HUES48 (cell line): ENCODE measurements around the gene DBX2.

Experiments used
- H3K27ac ChIP-seq: one replicate; pipeline ENCODE4 v1.7.0; 2013; ENCODE audit warnings: low read depth, low read length, inconsistent platforms
- H3K27me3 ChIP-seq: 2 replicates; pipeline ENCODE4 v1.6.1; 2013; ENCODE audit warnings: mild to moderate bottlenecking, low read length; ENCODE audit not compliant: control insufficient read depth, insufficient read depth
- H3K36me3 ChIP-seq: 2 replicates; pipeline ENCODE4 v1.6.1; 2013; ENCODE audit warnings: low read length; ENCODE audit not compliant: control insufficient read depth, insufficient read depth
- H3K4me1 ChIP-seq: 2 replicates; pipeline ENCODE4 v1.6.1; 2013; ENCODE audit warnings: mild to moderate bottlenecking, low read length; ENCODE audit not compliant: control insufficient read depth, insufficient read depth
- H3K4me3 ChIP-seq: 2 replicates; pipeline ENCODE4 v1.5.1; 2013; ENCODE audit warnings: mild to moderate bottlenecking, low read depth, low read length
- H3K9ac ChIP-seq: 2 replicates; pipeline ENCODE4 v1.6.1; 2013; ENCODE audit warnings: mild to moderate bottlenecking, low read depth, low read length, moderate library complexity
- H3K9me3 ChIP-seq: 2 replicates; pipeline ENCODE4 v1.6.1; 2013; ENCODE audit warnings: low read length; ENCODE audit not compliant: control insufficient read depth, insufficient read depth

Gene DBX2

DNA sequence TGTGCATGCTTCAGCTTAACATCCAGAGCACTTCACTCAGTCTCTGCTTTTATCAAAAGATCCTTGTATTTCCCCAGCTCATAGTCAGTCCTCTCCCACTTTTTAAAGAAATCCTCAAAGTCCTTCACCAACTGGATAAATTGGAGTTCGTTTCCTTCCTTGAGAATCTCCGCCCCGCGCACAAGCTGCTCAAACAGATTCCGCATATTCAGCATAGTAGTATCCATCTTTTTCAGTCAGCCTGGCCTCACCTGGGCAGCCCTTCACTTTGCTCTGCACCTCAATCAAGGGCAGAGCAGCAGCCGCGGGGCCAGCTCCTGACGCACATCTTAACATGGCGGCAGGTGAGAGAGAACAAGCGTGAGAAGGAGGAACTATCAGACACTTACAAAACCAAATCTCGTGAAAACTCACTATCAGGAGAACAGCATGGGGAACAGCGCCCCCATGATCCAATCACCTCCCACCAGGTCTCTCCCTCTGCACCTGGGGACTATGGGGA is 14.3 kb upstream of the DBX2 start:
- H3K4me3 ChIP-seq, result no peak overlapping the region
- no peak overlapping the region for H3K27ac ChIP-seq
- no peak overlapping the region for H3K9ac ChIP-seq
- no peaks in the 10 kb centered on the region for H3K4me1 ChIP-seq
- H3K9me3 ChIP-seq, result no peaks in the 10 kb centered on the region
- H3K36me3 ChIP-seq, result no peaks in the 10 kb centered on the region
- no peaks in the 10 kb centered on the region for H3K27me3 ChIP-seq

DNA sequence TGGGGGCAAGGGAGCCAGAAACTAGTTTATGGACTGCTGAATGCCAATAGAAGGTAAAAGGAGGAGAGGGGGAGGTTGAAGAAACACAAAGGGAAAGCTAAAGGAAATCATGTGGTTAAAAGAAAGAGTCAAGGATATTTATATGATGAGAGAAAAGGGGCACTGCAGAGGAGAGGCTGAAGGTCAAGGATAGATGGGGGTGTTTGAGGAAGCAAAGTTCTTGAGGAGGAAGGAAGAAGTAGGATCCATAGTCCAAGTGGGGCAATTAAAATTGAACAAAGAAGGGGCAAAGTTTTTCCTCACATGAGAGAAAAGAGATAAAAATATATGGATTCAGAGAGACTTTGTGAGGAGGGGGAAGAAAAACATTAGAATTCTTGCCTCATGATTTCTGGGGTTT is 10.1 kb upstream of the DBX2 start:
- no peak overlapping the region for H3K27ac ChIP-seq
- H3K27me3 ChIP-seq, result no peaks in the 10 kb centered on the region
- H3K9me3 ChIP-seq, result no peaks in the 10 kb centered on the region
- no peaks in the 10 kb centered on the region for H3K36me3 ChIP-seq
- H3K4me1 ChIP-seq, result no peaks in the 10 kb centered on the region
- H3K9ac ChIP-seq, result no peak overlapping the region
- no peak overlapping the region for H3K4me3 ChIP-seq

DNA sequence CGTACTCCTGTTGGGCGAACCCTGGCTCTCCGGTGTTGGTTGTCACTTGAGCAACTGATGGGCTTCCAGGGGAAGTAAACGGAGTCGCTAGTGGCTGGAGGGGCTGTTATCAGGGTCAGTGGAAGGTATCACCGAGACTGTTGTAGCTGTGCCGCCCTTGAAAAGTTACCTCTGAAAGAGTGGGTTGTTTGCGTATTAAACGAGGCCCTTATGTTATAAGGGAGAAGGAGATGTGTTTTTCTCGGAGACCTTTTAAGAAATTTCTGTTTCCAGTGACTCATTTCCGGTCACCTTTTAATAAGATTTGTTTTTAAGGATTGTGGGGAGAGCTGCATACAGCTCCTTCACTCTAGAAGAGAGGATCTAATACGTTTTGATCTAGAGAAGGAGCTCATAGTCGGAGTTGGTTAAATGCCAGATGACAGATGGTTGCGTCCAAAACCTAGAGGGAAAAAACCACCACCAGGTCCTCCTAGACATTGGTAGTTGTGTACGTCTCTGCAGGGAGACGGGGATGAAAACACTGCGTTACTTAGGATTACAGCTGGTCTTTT is 750 bp upstream of the DBX2 start:
- H3K4me3 ChIP-seq, result peak overlapping the region; percentile 63

DNA sequence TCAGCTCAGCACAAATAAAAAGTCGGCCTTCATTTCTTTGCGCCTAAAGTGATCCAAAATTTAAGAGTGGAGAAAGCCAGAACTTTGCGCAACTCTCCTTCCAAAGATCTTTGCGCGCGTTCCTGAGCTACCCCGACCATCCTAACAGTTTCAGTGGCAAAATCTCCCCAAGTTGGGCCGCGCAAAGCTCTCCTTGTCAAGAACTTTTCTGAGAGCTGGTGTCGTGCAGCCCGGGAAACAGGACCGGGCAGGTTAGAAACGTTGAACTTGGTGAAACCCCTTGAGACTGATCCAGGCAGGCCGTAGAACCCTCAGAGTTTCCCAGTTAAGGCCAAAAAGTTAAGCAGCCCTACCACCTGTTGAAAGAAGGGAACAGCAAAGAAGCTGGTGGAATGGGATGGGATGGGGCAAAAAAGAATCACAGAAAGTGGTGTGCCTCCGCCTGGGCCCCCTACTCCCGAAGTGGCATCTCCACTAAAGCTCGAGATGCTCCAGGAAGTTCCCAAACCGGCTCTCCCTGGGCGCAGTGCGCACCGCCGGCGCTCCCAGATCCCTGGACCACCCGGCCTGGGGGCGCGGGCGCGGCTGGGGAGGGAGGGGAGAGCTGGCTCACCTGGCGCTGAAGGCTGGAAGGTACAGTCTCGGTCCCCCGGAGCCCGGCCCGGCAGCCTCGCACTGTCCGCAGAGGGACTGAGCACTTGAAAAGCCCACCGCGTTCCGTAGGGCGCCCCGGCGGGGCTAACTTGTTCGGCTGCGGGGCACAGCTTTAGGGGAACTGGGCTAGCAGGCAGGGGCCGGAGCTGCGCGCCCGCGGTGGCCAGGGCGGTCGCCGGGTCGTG is 768 bp downstream of the DBX2 start:
- no peaks in the 10 kb centered on the region for H3K9me3 ChIP-seq
- peak overlapping the region; percentile 63 for H3K4me3 ChIP-seq
- peaks cover 59% of the 10 kb centered on the region for H3K27me3 ChIP-seq
- no peaks in the 10 kb centered on the region for H3K36me3 ChIP-seq
- 0 out of 2 replicates have a peak overlapping the region, but pooled peaks have one; percentile 12 for H3K9ac ChIP-seq
- peaks cover 4% of the 10 kb centered on the region; the same call in 1 of the 2 replicates for H3K4me1 ChIP-seq
- H3K27ac ChIP-seq, result no peak overlapping the region

More for the DNA sequence above, 750 bp upstream of the DBX2 start:
- Histone ChIP-seq H3K9ac (no peak overlapping the region), H3K27me3 (peaks cover 59% of the 10 kb centered on the region), H3K9me3 (no peaks in the 10 kb centered on the region), H3K36me3 (no peaks in the 10 kb centered on the region), H3K27ac (no peak overlapping the region), H3K4me1 (peaks cover 4% of the 10 kb centered on the region; the same call in 1 of the 2 replicates)

DNA sequence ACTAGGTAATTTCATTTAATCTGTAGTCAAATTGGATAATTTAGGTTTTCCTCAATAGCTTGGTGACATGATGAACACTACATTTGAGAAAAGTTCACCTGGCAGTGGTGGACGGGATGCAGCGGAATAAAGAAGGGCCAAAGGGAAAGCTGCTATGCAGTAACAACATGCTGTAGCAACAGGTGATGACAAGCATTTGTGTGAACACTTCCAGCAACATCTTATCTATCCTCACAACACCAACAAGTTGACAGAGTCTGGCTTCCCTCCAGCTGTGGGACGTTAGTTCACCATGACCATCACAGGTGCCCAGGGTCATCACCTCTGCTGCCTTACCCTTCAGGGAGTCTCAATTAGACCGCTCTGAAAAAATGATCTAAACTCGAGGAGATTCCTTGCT is 8.3 kb downstream of the DBX2 start:
- Histone ChIP-seq H3K4me1 (no peaks in the 10 kb centered on the region), H3K4me3 (no peak overlapping the region), H3K9me3 (no peaks in the 10 kb centered on the region), H3K9ac (no peak overlapping the region), H3K27me3 (no peaks in the 10 kb centered on the region), H3K27ac (no peak overlapping the region), H3K36me3 (no peaks in the 10 kb centered on the region)

DNA sequence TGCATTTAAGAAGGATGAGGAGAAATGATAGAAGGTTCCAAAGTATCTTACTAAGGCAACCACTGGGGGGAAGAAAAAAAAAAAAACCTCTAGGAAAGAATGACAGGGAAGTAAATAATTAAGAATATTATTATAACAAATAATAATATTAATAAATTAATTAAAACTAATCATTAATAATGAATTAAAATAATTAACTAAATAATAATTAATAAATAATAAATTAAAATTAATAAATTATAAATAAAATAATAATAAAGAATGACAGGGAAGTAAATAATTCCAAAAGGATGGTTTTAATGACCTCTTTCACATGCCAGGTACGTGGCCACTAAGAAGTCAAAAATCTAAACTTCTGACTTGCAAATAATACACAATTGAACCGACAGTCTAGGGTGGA is 9.9 kb downstream of the DBX2 start:
- Histone ChIP-seq H3K4me3 (no peak overlapping the region), H3K9me3 (no peaks in the 10 kb centered on the region), H3K36me3 (no peaks in the 10 kb centered on the region)

DNA sequence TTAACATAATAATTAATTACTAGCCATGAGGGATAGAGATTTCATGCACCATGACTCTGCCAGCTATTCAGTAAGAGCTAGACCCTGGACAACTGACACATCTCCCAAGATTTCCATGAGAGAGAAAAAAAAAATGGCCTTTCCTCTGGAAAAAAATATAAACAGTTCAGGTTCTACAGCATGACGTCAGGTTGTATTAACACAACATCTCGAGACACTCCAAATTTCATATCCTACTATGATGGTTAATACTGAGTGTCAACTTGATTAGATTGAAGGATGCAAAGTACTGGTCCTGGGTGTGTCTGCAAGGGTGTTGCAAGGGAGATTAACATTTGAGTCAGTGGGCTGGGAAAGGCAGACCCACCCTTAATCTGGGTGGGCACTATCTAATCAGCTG is 11.1 kb downstream of the DBX2 start:
- no peaks in the 10 kb centered on the region for H3K27me3 ChIP-seq
- no peaks in the 10 kb centered on the region for H3K9me3 ChIP-seq
- H3K9ac ChIP-seq, result no peak overlapping the region
- H3K4me3 ChIP-seq, result no peak overlapping the region
- H3K27ac ChIP-seq, result no peak overlapping the region
- no peaks in the 10 kb centered on the region for H3K4me1 ChIP-seq
- H3K36me3 ChIP-seq, result no peaks in the 10 kb centered on the region

More for the DNA sequence above, 9.9 kb downstream of the DBX2 start:
- no peaks in the 10 kb centered on the region for H3K27me3 ChIP-seq
- no peak overlapping the region for H3K9ac ChIP-seq
- no peak overlapping the region for H3K27ac ChIP-seq
- no peaks in the 10 kb centered on the region for H3K4me1 ChIP-seq

DNA sequence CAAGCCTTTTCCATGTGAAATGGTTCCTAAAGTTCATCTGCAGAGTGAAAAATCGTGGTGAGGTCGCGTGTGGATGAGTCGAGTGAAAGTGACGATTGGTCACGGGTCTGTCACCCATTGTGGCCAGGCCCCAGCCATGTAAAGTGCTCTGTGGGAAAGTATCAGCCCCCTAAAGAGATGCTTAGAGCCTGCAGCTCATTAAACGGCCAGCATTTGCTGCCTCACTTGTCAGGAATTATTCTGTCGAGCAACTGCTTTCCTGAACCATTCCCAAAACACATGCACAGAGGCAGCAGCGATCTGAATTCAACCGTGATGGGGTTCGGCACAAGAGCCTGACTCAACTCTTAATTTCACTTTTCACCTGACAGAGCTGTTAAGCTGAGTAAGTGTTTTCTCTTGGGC is 16.0 kb downstream of the DBX2 start:
- no peak overlapping the region for H3K27ac ChIP-seq
- H3K9ac ChIP-seq, result no peak overlapping the region
- no peaks in the 10 kb centered on the region for H3K36me3 ChIP-seq
- H3K27me3 ChIP-seq, result no peaks in the 10 kb centered on the region
- no peaks in the 10 kb centered on the region for H3K4me1 ChIP-seq
- H3K9me3 ChIP-seq, result no peaks in the 10 kb centered on the region
- H3K4me3 ChIP-seq, result no peak overlapping the region

DNA sequence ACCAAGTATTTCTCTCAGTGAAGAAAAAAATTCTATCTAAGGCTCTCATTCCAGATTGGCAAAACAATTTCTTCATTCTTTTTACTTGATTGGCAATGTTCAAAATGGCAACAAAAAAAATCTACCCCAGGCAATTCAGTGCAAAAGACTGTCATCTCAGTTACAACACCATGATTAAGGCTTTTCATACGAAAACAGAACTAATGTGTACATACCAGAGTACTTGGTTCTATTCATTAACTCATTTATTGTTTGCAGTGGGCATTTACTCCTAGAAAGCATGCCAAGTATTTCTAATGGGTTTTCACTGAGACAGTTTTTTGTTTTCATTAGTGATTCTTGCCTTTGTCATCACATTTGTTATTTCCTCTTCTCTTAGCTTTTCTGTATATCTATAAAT is 33.0 kb downstream of the DBX2 start:
- H3K27me3 ChIP-seq, result no peaks in the 10 kb centered on the region
- no peaks in the 10 kb centered on the region for H3K36me3 ChIP-seq
- no peak overlapping the region for H3K27ac ChIP-seq
- H3K4me3 ChIP-seq, result no peak overlapping the region
- H3K4me1 ChIP-seq, result no peaks in the 10 kb centered on the region
- no peak overlapping the region for H3K9ac ChIP-seq
- H3K9me3 ChIP-seq, result no peaks in the 10 kb centered on the region

DNA sequence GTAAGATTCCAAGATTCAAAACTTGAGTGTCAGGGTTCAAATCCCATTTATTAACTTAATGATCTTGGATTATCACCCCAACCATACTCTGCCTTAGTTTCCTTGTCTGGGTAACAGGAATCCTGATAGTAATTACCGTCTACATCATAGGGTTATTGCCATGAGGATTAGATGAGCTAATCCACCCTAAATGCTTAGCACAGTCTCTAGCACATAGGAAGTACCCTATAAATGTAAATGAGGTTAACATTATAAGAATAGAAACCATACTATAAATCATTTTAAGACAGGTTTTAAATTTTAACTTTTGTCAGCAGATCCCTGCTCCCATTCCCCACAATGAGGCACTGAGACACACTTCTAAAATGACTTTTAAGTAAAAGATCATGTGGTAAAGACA is 36.5 kb downstream of the DBX2 start:
- Histone ChIP-seq H3K9ac (no peak overlapping the region), H3K27me3 (no peaks in the 10 kb centered on the region), H3K4me1 (no peaks in the 10 kb centered on the region), H3K27ac (no peak overlapping the region), H3K9me3 (no peaks in the 10 kb centered on the region), H3K36me3 (no peaks in the 10 kb centered on the region), H3K4me3 (no peak overlapping the region)

DNA sequence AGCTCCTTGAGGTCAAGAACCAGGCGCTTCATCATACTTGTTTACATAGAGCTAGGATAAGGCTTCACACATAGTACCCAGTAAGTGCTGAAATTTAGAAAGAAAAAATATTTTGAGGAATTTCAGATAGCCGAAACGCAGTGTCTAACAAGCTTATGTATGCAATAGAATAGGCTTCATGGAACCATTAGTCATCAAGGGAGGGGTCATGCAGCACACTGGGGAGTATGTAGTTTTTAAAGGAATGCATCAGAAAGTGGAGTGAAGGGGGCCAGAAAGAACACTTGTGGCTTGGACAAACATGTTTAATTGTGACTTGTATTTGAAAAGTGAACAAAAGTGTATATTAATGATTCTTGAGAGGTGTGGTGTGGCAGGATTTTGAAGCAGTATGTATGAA is 38.1 kb downstream of the DBX2 start:
- Histone ChIP-seq H3K9ac (no peak overlapping the region), H3K4me3 (no peak overlapping the region), H3K9me3 (no peaks in the 10 kb centered on the region), H3K4me1 (no peaks in the 10 kb centered on the region), H3K27me3 (no peaks in the 10 kb centered on the region), H3K27ac (no peak overlapping the region), H3K36me3 (no peaks in the 10 kb centered on the region)
